OCI-LY7 (cell line): ENCODE data around the gene SERPING1.

ENCODE experiments used
- CTCF ChIP-seq: fragments of 200-600 bp; sonication (generic); conservative IDR thresholded peaks from 2 replicates; pipeline ENCODE4 v1.5.1; 2014; ENCODE audit warnings: mild to moderate bottlenecking, antibody characterized with exemption, low read length, moderate library complexity, mixed read lengths
- EZH2phosphoT487 ChIP-seq: fragments of 200-600 bp; sonication (generic); IDR thresholded peaks from 2 replicates; pipeline ENCODE4 v1.6.1; 2018; ENCODE audit warnings: low read depth, borderline replicate concordance, mild to moderate bottlenecking, mixed run types, antibody characterized with exemption, low read length, moderate library complexity, mixed read lengths

- no peak for TF ChIP-seq CTCF
- no peak for TF ChIP-seq EZH2phosphoT487
Measured at GRCh38 chr11:57646799-57647303, 49.4 kb downstream of the SERPING1 start.
